CD4-positive, alpha-beta T cell treated with Interleukin-2 at 100 ng/mL for 4 hours (primary cell): ENCODE data around the gene GRIK5.

Experiments
- DNase-seq: peaks from one replicate; pipeline ENCODE4 v3.0.0-alpha.2; 2020; ENCODE audit warnings: low spot score

GRIK5 gene

DNA sequence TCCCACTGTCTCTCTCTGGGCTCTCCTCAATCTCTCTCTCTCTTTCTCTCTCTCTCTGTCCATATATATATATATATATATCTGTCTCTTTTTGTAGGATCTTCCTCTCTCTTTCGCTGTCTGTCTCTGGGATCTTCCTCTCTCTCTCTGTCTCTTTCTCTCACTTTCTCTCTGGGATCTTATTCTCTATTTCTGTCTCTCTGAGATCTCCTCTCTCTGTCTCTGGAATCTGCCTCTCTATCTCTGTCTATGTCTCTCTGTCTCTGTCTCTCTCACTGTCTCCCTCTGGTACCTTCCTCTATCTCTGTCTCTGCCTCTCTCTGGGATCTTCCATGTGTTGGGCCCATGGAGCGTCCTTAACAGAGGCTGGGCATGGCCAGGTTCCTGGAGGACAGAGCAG, 79.4 kb downstream of the GRIK5 start:
- DNase-seq: no peak

- DNase-seq: no peak
Observed at GRCh38 chr19:41990028-41990427, 80.0 kb downstream of the GRIK5 start.

- no peak for DNase-seq
Observed at GRCh38 chr19:41988947-41989346, 81.1 kb downstream of the GRIK5 start.

DNA sequence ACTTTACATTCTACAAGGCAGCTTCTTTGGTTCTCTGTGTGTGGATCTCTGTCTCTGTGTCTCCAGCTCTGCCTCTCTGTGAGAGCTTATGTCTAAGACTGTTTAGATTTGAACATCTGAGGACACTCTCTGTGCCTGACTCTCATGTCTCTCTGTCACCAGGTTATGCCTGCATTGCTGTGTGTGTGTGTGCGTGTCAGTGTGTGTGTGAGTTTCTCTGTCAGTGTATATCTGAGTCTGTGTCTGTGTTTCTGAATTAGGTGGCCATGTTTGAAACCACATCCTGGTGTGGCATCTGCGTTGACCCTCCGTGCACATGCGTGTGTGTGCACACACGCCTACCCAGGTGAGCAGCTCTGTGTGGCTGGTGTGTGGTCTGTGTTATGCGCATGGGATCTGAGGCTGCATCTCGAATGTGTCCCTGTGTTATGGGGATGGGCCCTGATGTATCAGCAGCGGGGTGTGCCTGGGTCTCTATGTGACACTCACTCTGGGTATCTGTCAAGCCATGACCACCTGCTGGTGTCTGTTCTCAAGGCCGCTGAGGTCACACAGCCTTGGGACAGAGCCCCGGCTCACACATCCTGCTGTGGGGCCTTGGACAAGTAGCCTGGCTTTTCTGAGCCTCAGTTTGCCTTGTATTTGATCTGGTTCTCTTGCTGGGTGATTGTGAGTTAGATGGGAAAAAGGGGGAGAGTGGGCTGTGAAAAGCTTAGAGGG, 82.7 kb downstream of the GRIK5 start:
- DNase-seq: no peak

DNA sequence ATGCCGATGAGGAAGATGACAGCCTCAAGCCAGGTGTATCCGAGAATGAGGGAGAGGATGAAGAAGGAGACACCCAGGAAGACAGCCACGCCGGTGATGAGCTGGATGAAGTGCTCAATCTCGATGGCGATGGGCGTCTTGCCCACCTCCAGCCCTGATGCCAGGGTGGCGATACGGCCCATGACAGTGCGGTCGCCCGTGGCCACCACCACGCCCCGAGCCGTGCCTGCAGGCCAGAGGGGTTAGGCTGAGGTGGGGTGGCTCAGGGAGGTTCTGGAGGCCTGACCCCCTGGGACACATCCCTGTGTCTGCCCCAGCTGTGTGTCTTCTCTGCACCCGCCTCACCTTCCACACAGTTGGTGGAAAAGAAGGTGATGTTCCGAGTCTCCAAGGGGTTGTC, 85.0 kb downstream of the GRIK5 start:
- DNase-seq: no peak

GRCh38 chr19:41981724-41982123, 88.3 kb downstream of the GRIK5 start:
- no peak for DNase-seq

- DNase-seq: no peak
Observed at GRCh38 chr19:41978470-41978869, 91.5 kb downstream of the GRIK5 start.

- DNase-seq: no peak
Observed at GRCh38 chr19:41977916-41978315, 92.1 kb downstream of the GRIK5 start.

GRCh38 chr19:41974652-41975051, 95.4 kb downstream of the GRIK5 start:
- no peak for DNase-seq

DNA sequence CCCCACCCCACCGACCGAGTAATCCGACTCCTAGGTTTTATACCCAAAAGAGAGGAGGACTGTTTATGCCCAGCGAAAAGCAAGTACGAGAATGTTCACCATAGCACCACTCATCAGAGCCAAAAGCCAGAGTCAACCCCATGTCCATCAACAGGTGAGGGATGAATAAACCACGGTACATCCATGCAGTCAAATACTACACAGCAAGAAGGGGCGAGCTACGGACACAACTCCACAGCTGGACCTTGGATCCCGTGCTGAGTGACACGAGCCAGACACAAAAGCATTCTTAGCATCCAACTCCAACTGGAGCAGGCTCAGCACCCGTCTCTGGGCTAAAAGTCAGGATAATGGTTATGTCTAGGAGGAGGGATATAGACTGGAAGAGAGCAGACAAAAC, 98.6 kb downstream of the GRIK5 start:
- DNase-seq: no peak

GRCh38 chr19:41969772-41970458, 100.1 kb downstream of the GRIK5 start:
- DNase-seq: no peak

- no peak for DNase-seq
Observed at GRCh38 chr19:41968751-41969595, 101.0 kb downstream of the GRIK5 start.

- no peak for DNase-seq
Observed at GRCh38 chr19:41967054-41967783, 102.8 kb downstream of the GRIK5 start.

DNA sequence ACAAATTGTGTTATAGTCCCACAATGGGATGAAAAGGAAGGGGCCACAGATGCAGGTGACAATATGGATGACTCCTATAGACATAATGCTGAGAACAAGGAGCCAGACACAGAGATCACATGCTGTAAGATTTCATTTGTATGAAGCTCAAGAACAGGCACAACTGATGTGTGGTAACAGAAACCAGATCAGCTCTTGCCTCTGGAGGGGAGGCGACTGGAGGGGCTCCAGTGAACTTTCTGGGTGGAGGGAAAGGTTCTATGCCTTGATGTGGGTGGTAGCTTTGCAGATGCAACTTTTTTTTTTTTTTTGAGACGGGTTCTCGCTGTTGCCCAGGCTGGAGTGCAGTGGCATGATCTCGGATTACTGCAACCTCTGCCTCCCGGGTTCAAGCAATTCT, 104.9 kb downstream of the GRIK5 start:
- DNase-seq: no peak

DNA sequence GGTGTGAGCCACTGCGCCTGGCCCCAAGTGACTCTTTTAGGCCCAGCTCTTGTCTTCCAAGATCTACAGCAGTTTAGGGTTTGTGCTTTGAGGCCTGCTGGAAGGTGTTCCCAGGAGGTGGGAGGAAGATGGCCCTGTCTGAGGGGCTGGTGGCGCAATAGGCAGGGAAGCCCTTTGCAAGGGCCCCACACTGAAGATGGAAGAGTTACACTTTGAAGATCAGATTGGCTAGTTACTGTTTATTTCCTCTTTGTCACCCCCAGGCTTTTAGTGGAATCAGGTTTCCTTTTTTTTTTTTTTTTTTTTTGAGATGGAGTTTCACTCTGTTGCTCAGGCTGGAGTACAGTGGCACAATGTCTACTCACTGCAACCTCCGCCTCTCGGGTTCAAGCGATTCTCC, 109.0 kb downstream of the GRIK5 start:
- no peak for DNase-seq

DNA sequence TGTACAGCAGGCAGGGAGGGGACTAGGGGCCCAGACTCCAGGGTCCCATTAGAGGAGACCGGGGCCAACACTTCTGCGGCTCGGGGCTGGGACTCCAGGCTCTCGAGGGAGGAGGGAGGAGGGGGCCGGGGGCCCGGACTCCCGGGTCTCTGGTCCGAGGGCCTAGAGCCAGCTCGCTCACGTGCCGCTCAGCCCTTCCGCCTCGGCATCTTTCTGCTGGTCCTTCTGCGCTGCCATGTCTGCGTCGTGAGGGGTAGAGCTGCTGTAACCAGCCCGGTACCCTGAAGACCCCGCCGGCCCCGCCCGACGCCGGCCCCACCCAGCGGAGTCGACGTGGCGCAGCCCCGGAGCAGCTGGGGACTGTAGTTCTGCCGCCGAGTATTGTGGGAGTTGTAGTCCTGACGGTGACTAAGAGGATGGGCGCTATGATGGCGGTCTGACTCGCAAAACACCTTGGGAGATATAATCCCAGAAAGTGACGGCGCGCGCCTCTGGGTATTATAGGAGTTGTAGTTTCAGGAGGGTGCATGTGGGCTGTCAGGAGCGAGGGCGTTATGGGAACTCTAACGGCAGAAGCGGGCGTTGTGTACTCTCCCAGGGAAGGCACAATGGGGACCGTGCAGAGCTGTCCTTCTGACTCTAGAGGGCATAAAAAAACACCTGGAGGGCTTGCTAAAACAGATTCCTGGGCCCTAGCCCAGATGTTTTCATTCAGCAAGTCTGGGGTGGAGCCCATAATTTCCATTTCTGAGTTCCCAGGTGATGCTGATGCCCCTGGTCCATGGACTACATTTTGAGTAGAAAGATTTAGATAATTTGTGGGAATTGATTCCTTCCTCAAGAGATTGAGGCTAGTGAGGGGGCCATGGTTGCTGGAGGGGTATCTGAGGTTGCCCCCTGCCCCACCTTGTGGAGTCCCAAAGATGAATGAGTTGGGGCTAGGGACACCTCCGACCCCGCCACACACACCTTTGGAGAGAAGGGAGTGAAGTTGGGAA, 110.7 kb downstream of the GRIK5 start, which contains the start of gene RABAC1:
Gene RABAC1 (minus strand): TSS at position 266 of the 998 bp plus-strand sequence. CDS start 29 bp downstream, at position 237.
- DNase-seq: peak; percentile 91

- DNase-seq: peak; percentile 76
Observed at GRCh38 chr19:41958367-41959055, 111.5 kb downstream of the GRIK5 start.

DNA sequence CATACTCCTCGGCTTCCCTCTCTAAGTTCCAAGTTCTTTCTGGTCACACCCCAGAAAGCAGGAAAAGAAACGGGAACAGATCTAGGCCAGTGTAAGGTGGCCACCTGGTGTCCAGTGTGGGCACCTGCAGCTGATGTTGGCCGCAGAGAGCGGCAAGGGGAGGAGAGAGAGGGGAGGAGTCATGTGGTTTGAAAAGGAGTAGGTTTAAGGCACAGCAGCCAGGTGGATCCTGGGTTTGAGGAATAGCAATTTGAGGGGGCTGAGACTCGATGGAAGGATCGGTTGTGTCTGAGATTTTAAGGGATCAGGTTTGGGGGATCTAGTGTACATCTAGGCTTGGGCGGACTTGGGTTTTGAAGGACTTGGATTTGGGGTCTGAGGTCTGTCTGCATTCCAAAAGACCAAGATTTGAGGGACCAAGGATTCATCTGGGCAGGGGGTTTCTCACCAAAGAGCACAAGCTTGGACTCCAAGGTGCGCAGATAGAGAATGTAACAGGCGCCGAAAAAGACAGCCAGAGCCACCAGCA, 112.1 kb downstream of the GRIK5 start:
- DNase-seq: peak; percentile 48

DNA sequence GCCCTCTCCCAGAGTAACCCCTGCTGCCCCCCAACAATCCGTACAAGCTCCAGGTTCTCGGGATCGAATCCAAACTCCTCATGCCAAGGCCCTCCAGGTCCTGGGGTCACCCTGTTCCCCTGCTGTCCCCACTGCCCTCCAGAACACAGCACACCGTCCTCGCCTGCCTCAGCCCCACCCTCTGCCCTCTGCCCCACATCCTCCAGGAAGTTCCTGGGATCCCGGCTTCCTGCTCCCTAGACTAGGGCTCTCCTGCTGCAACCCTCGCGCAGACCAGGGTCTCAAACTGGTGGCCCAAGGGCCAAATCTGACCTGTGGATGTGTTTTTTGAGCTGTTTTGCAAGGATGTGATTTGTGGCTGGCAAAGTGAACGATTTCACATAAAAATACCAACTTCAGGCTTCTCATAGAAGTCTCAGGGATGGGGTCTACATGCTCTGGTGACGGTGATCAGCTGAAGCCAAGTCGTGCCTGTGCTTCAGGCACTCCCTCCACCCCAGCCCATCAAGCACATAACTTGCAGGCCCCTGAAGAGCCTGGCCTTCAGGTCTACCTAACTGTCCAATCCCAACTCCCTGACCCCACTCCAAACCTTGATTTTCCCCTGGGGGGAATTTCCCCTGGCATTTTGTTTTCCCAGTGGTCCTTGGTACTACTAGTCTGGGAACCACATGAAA, 112.7 kb downstream of the GRIK5 start:
- no peak for DNase-seq
